Rectal smooth muscle tissue (tissue), 1 donor: Measurements from ENCODE around the gene IFNK.

ENCODE experiments used
- H3K27ac ChIP-seq: one replicate; pipeline ENCODE4 v1.7.0; 2013; ENCODE audit warnings: low read depth, low read length, inconsistent platforms
- H3K27me3 ChIP-seq: one replicate; pipeline ENCODE4 v1.7.0; 2013; ENCODE audit warnings: low read length; ENCODE audit not compliant: control insufficient read depth, insufficient read depth
- H3K36me3 ChIP-seq: one replicate; pipeline ENCODE4 v1.7.0; 2013; ENCODE audit warnings: low read length; ENCODE audit not compliant: control insufficient read depth, insufficient read depth
- H3K4me1 ChIP-seq: one replicate; pipeline ENCODE4 v1.7.0; 2013; ENCODE audit warnings: low read length; ENCODE audit not compliant: control insufficient read depth, insufficient read depth
- H3K4me3 ChIP-seq: one replicate; pipeline ENCODE4 v1.7.0; 2013; ENCODE audit warnings: low read length
- H3K9ac ChIP-seq: one replicate; pipeline ENCODE4 v1.7.0; 2013; ENCODE audit warnings: low read length

The IFNK gene

DNA sequence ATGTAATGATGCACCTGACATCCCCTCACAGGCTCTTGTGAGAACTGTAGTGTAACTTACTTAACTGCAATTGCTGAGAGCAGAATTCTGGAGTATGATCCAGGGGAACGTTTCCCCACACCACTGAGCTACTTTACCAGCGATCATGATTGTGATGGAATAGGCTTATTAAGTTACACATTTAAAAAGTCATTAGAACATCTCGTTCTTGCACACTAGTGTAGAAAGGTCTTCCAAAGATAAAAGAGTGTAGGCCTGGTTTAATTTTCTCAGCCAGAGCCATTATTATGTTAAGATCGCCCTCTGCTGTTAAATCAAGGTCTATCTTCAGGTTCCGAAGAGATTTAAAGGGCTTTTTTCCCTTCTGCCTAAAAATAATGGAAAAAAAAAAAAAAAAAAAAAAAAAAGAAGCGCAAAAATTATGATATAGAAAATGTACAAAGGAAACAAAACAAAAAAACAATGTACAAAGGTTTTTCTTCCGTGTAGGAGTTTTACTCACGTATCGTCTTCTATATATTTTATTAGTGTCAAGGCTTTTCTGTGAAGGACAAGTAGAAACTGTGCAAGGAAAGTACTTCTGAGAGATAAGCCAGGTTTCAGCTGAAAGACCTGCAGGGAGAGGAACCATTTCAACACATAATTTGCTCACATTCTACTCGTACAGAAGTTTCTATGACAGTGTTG is 24.1 kb downstream of the IFNK start:
- H3K36me3 ChIP-seq: no peaks in the 10 kb centered on the region
- H3K4me1 ChIP-seq: no peaks in the 10 kb centered on the region
- H3K27me3 ChIP-seq: no peaks in the 10 kb centered on the region
- no peak overlapping the region for H3K4me3 ChIP-seq
- no peak overlapping the region for H3K9ac ChIP-seq
- no peak overlapping the region for H3K27ac ChIP-seq

DNA sequence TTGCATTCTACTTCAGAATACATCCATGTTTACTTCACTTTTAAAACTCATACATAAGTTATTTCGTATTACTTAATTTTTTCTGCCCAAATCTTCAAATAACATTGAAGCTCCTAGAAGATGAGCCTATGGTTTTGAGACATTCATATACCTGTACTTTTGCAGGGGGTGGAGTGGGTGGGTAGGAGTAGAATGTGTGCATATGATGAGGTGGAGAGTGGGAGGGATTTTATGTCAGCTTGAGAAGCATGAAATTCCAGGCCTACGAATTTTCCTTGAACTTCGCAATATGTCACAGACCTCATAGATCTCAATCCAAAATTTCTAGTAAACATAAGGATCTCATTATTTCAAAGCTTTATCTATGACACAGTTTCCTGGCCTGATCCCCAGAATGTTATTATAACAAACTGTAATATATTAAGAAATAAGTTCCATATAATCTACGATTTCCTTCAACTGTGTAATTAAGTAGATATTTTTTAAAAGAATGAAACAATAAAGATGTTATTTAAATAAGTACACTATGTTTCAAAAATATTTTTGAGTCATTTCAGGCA is 25.2 kb downstream of the IFNK start:
- Histone ChIP-seq H3K9ac (no peak overlapping the region), H3K27ac (no peak overlapping the region), H3K4me1 (no peaks in the 10 kb centered on the region), H3K4me3 (no peak overlapping the region), H3K27me3 (no peaks in the 10 kb centered on the region), H3K36me3 (no peaks in the 10 kb centered on the region)

DNA sequence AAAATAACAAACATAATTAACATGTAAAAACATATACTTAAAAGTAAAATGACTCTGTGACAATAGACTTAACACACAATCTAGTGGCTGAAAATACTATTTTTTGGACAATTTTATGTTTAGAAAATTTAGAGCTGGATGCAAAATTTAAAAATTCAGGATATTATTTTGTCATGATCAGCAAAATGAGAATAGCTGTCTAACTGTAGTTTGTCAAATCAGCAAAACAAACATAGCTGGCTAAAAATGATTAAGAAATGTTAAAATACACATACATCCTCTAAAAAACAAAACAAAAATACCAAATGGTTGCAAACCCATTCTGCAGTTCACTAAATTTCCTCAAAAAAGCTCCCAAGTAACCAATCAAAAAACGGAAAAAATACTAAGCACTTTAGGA is 30.6 kb downstream of the IFNK start:
- Histone ChIP-seq H3K27ac (no peak overlapping the region), H3K4me3 (no peak overlapping the region), H3K27me3 (no peaks in the 10 kb centered on the region), H3K9ac (no peak overlapping the region), H3K36me3 (no peaks in the 10 kb centered on the region), H3K4me1 (no peaks in the 10 kb centered on the region)

DNA sequence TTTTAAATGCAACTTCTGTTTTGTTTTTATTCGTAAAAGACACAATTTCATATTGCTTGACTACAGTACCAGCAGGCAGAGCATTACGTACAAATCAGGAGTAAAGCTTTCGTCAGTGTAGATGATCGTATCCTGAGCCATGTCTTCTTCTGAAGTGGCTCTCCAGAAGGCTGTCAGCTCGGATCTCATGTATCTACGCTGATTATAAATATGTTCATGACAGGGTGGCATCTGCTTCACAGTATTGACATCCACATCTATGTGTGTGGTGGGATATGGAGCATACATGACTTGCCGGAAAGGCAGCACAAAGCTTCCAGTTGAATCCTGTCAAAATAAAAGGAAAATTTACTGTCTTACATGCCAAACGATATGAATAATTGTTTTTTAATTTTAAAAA is 32.4 kb downstream of the IFNK start:
- no peak overlapping the region for H3K27ac ChIP-seq
- no peaks in the 10 kb centered on the region for H3K4me1 ChIP-seq
- no peaks in the 10 kb centered on the region for H3K36me3 ChIP-seq
- no peak overlapping the region for H3K9ac ChIP-seq
- H3K4me3 ChIP-seq: no peak overlapping the region
- H3K27me3 ChIP-seq: no peaks in the 10 kb centered on the region

DNA sequence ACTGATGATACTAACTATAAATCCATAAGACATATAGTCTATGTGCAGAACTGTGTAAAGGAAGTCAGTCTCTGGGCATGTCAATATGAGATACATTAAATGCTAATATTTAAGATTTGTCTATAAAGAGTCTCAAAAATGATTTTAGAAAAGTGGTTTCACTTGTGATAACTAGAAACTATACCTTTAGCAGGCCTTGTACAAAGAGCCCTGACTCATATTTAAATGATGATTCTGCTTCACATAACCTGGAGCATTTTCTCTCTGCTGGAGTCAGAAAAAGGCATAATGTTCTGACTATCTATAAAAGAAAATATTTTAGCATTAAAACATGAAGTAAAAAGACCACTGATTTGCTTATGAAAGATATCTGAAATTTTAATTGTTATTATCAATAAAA is 34.2 kb downstream of the IFNK start:
- Histone ChIP-seq H3K4me3 (no peak overlapping the region), H3K4me1 (no peaks in the 10 kb centered on the region), H3K27me3 (no peaks in the 10 kb centered on the region), H3K9ac (no peak overlapping the region), H3K27ac (no peak overlapping the region), H3K36me3 (no peaks in the 10 kb centered on the region)

DNA sequence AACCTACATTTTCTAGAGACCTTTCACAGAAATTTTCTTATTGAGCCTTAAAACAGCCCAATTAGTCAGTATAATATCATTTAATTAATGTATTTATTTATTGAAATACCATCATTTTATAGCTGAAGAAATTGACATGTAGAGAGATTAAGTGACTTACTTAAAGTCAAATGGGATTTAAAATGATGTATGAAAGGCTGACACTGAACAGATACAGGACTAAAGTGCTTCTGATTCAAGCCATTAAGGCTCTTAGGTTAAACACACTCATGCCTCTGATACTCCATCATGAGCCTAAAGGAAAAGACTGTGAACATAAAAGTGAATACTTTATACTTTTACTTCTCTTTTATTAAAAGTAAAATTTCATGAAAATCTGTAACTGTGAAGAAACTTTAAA is 36.4 kb downstream of the IFNK start:
- no peak overlapping the region for H3K4me3 ChIP-seq
- no peaks in the 10 kb centered on the region for H3K4me1 ChIP-seq
- H3K9ac ChIP-seq: no peak overlapping the region
- no peaks in the 10 kb centered on the region for H3K36me3 ChIP-seq
- H3K27me3 ChIP-seq: no peaks in the 10 kb centered on the region
- H3K27ac ChIP-seq: no peak overlapping the region

DNA sequence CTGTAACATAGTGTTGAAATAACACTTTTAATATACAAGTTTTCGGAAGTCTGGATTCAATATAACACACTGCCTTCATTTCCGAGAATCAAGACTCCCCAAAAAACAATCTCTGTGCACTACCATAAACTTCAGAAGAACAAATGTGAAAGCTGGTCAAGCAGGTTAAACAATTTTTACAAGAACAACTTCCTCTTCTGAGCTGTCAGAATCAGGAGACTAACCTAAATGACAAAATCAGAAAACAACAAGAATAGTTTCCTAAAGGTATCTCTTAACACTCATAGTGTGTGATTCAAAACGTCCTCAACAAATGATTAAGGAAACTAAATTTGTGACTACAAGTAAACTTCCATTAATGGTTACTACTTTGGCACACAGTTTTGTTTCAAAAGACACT is 37.6 kb downstream of the IFNK start:
- Histone ChIP-seq H3K4me3 (no peak overlapping the region), H3K36me3 (no peaks in the 10 kb centered on the region), H3K27me3 (no peaks in the 10 kb centered on the region), H3K27ac (no peak overlapping the region), H3K9ac (no peak overlapping the region), H3K4me1 (no peaks in the 10 kb centered on the region)

DNA sequence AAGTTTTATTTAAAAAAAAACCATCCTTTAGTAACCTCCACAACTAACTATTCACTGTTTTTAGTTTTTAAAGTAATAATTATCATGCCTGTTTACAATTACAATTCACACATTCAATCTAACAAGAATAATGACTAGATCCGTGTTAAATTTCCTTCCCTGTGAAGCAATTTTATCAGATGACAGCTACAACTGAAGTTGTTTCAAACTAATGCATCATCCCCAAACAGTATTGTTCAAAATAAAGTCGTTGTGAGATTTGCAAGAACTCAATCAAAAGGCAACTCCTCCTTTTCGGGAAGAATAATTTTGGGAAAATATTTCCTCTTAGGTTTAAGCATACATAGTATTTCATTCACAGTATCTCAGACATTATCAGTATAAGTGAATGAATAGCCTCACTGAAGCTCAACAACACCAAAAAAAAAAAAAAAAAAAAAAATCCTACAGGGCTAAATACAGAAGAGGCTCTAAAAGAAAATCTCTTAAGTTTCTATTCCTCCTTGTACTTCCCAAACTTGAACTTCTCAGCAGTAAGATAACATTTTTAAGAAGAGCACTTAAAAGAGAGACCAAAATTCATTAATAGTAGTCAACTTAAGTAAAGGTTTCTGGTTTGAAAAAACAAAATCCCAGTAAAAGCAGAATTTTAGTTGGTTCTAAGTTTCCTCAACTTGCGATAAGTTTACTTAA is 39.8 kb downstream of the IFNK start:
- Histone ChIP-seq H3K27me3 (no peaks in the 10 kb centered on the region), H3K27ac (no peak overlapping the region), H3K36me3 (no peaks in the 10 kb centered on the region), H3K4me3 (no peak overlapping the region), H3K4me1 (no peaks in the 10 kb centered on the region), H3K9ac (no peak overlapping the region)

DNA sequence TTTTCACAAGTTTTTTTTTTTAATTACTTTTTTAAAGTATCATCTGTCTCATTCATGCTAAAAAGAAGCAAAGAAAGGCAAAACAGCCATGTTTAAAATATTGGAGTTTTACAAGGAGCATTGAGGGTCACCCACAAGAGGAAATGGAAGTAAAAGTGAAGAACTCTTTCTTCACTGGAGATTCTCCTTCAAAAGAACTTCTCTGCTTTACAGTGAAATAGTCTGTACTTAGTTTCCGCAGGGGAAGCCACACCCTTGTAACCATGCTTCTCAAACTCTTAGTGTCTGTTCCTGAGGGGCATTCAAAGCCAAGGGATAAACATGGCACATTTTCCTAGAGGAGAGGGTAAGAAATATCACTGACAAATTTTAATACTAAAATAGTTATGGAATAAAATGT is 40.6 kb downstream of the IFNK start:
- Histone ChIP-seq H3K27ac (no peak overlapping the region), H3K27me3 (no peaks in the 10 kb centered on the region), H3K9ac (no peak overlapping the region), H3K4me3 (no peak overlapping the region), H3K36me3 (no peaks in the 10 kb centered on the region), H3K4me1 (no peaks in the 10 kb centered on the region)

DNA sequence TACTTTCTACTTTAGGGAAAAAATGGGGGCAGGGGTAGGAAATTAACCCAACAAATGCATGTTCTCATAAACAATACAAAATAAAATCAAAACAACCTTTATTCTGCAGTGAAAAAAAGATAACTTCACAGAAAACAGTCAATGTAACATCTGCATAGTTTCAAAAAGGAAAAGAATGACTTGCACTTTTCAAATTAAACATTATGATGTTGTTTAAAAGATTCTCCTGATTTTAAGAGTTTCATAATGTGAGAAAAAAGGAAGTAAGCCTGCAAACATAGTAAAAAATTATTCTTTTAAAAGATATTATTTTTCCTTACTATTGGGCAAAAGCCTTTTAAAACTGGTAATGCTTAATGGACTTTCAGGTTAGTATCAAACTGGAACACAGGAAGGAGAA is 41.6 kb downstream of the IFNK start:
- H3K27ac ChIP-seq: no peak overlapping the region
- no peak overlapping the region for H3K4me3 ChIP-seq
- H3K4me1 ChIP-seq: no peaks in the 10 kb centered on the region
- H3K9ac ChIP-seq: no peak overlapping the region
- H3K36me3 ChIP-seq: no peaks in the 10 kb centered on the region
- no peaks in the 10 kb centered on the region for H3K27me3 ChIP-seq

DNA sequence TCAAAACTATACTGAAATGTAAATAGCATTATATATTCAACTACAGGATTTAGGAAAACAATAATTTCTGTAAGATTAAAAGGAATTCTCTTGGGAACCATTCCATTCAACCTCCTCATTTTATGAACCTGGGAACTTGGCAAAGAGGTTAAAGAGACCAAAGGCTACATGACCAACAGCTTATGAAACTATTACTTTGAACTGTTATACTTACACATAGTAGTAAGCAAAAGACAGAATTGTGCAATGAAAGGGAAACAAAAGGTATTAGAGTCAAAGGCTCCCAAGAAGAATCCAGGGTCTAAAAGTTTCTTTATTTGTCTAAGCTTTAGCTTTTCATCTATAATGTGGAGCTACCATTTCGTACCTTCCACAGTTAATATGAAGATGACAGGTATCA is 42.0 kb downstream of the IFNK start:
- H3K9ac ChIP-seq: no peak overlapping the region
- no peak overlapping the region for H3K4me3 ChIP-seq
- H3K27me3 ChIP-seq: no peaks in the 10 kb centered on the region
- H3K27ac ChIP-seq: no peak overlapping the region
- no peaks in the 10 kb centered on the region for H3K36me3 ChIP-seq
- no peaks in the 10 kb centered on the region for H3K4me1 ChIP-seq

DNA sequence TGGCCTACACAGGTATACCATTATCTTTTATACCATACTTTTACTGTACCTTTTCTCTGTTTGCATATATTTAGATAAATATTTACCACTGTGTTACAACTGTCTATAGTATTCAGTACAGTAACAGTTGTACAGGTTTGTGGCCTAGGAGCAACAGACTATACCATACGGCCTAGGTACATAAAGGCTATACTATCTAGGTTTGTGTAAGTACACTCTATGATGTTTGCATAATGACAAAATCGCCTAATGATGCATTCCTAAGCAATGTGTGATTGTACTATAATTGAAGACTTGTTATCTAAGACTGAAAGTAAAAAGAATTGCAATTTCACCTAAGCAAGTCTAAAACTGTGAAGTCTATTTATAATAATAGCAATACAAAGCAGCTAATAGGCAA is 45.3 kb downstream of the IFNK start:
- no peaks in the 10 kb centered on the region for H3K27me3 ChIP-seq
- no peak overlapping the region for H3K27ac ChIP-seq
- H3K4me1 ChIP-seq: peaks cover 13% of the 10 kb centered on the region
- no peak overlapping the region for H3K4me3 ChIP-seq
- no peaks in the 10 kb centered on the region for H3K36me3 ChIP-seq
- H3K9ac ChIP-seq: no peak overlapping the region

DNA sequence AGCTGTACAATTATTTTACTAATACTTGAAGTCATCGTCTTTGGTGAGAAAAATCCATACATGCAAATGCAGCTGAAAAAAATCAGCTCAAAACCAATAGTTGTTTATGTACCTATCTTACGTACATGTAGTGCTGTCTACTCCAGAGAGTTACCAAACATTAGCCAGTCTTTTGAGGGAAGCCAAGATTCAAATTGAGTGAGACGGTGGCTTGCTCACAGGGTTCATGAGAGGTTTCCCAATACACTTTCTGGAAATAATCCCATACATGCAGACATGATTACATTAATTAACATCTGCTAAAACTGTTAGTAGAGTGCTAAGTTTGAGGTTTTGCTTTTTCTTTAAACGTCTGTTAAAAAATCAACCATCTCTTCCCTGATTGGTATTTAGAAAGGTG is 46.9 kb downstream of the IFNK start:
- Histone ChIP-seq H3K4me3 (no peak overlapping the region), H3K9ac (no peak overlapping the region), H3K27me3 (no peaks in the 10 kb centered on the region), H3K27ac (no peak overlapping the region), H3K36me3 (no peaks in the 10 kb centered on the region), H3K4me1 (peaks cover 13% of the 10 kb centered on the region)
